Breast epithelium (tissue), 4 donors: Measurements from ENCODE around the gene SLC2A14. TPM values are rescaled to one million over a fixed set of nuclear protein-coding genes. Genes with fewer than 3 reads are reported as not detected.
A peak's percentile ranks its signal among the peaks of the same experiment; 100 is the strongest.
"Not testable (repeated sequence)": the region's sequence is repeated elsewhere in the genome, so short reads cannot be mapped to it uniquely, and the experiment has no call there.

Experiments
- DNase-seq, 2 donors: peaks; one replicate each; pipeline ENCODE4 v3.0.0-alpha.2; 2019; ENCODE audit warnings: low spot score in 2 of 2
- H3K27ac ChIP-seq, 2 donors: fragments of 200-600 bp; sonication (generic) in 1 of 2; one replicate each; pipeline ENCODE4 v1.5.1; 2016 to 2019; ENCODE audit warnings: mild to moderate bottlenecking in 1 of 2
- H3K27me3 ChIP-seq, 2 donors: fragments of 200-600 bp; sonication (generic) in 1 of 2; one replicate each; pipeline versions ENCODE4 v1.5.1 to v1.6.0; 2017 to 2019; ENCODE audit warnings: control low read depth in 1 of 2, mild to moderate bottlenecking in 1 of 2
- H3K36me3 ChIP-seq: fragments of 200-600 bp; one replicate; pipeline ENCODE4 v1.5.1; 2019
- H3K4me1 ChIP-seq, 2 donors: fragments of 200-600 bp; sonication (generic); one replicate each; pipeline ENCODE4 v1.5.1; 2016 to 2019; ENCODE audit warnings: control low read depth in 1 of 2
- H3K4me3 ChIP-seq, 3 donors: fragments of 200-600 bp; sonication (generic); 1 replicate in 2 of 3; 2 replicates in 1 of 3; pipeline ENCODE4 v1.5.1; 2016 to 2019; ENCODE audit warnings: mild to moderate bottlenecking in 3 of 3, moderate library complexity in 2 of 3
- H3K9me3 ChIP-seq, 2 donors: fragments of 200-600 bp; sonication (generic) in 1 of 2; one replicate each; pipeline ENCODE4 v1.5.1; 2016 to 2019; ENCODE audit warnings: control low read depth in 1 of 2
- POLR2A ChIP-seq: fragments of 450-650 bp; IDR thresholded peaks from one replicate; pipeline ENCODE4 v1.6.1; 2016; ENCODE audit warnings: antibody characterized with exemption, mild to moderate bottlenecking, moderate library complexity
- POLR2AphosphoS5 ChIP-seq, 3 donors: sonication (generic); formaldehyde crosslinking; IDR thresholded peaks; one replicate each; pipeline ENCODE4 v1.6.1; 2017; ENCODE audit warnings: antibody characterized with exemption in 3 of 3
- intact Hi-C: fragments of 100-400 bp; cut with DNase I; formaldehyde crosslinking; loops from one replicate; pipeline ENCODE4 v1.15.1; 2023; ENCODE audit warnings: low total_unique reads
- total RNA-seq, 3 donors: library from RNA; depleted of rRNA; stranded (reverse); fragments of >200 nt; gene quantifications; one replicate each; pipeline ENCODE4 v1.1.0, GENCODE V29; 2016
- TF ChIP-seq, protein P1 (sequence below), 3 donors: fragments of 450-650 bp; IDR thresholded peaks; one replicate each; pipeline ENCODE4 v1.5.1; 2016 to 2017; ENCODE audit warnings: antibody characterized with exemption in 3 of 3, mild to moderate bottlenecking in 3 of 3, moderate library complexity in 3 of 3

Gene SLC2A14
- total RNA-seq, 3 donors from 2014 or later, result 2.7 TPM; not detected in 2

DNA sequence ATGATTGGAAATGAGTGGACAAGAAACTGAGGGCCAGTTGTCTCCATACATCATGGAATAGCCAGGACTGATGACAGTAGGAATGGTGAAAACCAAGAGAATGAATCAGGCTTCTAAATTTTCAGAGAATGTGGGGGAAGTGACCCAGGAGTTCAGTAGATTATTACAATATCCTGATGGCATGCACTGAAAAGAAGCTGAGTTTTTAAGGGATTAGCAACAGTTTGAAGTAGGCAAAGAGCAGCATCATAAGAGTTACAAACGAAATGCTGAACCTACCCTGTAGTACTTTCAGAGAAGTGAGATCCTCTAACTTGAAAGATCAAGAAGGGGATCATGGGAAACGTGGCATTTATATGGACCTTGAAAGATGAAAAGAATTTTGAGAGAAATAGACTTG lies 13.2 kb downstream of the SLC2A14 start:
- no peak overlapping the region for H3K4me3 ChIP-seq
- no peaks in the 10 kb centered on the region for H3K9me3 ChIP-seq
- no peak for TF ChIP-seq POLR2A
- TF ChIP-seq POLR2AphosphoS5 (IDR thresholded peaks at IDR 0.05), result no peak
- TF ChIP-seq, protein P1, sequence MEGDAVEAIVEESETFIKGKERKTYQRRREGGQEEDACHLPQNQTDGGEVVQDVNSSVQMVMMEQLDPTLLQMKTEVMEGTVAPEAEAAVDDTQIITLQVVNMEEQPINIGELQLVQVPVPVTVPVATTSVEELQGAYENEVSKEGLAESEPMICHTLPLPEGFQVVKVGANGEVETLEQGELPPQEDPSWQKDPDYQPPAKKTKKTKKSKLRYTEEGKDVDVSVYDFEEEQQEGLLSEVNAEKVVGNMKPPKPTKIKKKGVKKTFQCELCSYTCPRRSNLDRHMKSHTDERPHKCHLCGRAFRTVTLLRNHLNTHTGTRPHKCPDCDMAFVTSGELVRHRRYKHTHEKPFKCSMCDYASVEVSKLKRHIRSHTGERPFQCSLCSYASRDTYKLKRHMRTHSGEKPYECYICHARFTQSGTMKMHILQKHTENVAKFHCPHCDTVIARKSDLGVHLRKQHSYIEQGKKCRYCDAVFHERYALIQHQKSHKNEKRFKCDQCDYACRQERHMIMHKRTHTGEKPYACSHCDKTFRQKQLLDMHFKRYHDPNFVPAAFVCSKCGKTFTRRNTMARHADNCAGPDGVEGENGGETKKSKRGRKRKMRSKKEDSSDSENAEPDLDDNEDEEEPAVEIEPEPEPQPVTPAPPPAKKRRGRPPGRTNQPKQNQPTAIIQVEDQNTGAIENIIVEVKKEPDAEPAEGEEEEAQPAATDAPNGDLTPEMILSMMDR (IDR thresholded peaks at IDR 0.05), result no peak
- intact Hi-C loops, result no loop called here
- DNase-seq, result no peak
- no peaks in the 10 kb centered on the region for H3K36me3 ChIP-seq
- peak overlapping the region in 1 of 2 donors; percentile 86 for H3K27ac ChIP-seq
- no peaks in the 10 kb centered on the region for H3K4me1 ChIP-seq
- H3K27me3 ChIP-seq, result no peaks in the 10 kb centered on the region

DNA sequence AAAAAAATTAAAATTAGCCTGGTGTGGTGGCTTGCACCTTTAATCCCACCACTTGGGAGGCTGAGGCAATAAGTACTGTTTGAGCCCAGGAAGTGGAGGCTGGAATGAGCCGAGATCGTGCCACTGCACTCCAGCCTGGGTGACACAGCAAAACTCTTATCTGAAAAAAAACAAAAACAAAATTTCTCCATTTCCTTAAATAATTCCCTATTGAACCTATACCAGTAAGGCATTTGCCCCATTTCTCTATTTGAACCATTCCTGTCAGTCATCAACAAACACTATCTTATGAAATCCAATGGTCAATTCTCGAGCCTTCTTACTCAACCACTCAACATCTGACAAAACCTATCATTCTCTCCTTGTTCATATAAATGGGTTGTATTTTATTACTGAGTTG lies 14.7 kb downstream of the SLC2A14 start:
- H3K36me3 ChIP-seq, result no peaks in the 10 kb centered on the region
- H3K27ac ChIP-seq, result no peak overlapping the region
- TF ChIP-seq POLR2A, result no peak
- no peak for TF ChIP-seq POLR2AphosphoS5 (IDR thresholded peaks at IDR 0.05)
- intact Hi-C loops, result no loop called here
- no peak for DNase-seq
- H3K9me3 ChIP-seq, result no peaks in the 10 kb centered on the region
- H3K4me3 ChIP-seq, result no peak overlapping the region
- no peaks in the 10 kb centered on the region for H3K27me3 ChIP-seq
- no peaks in the 10 kb centered on the region for H3K4me1 ChIP-seq

DNA sequence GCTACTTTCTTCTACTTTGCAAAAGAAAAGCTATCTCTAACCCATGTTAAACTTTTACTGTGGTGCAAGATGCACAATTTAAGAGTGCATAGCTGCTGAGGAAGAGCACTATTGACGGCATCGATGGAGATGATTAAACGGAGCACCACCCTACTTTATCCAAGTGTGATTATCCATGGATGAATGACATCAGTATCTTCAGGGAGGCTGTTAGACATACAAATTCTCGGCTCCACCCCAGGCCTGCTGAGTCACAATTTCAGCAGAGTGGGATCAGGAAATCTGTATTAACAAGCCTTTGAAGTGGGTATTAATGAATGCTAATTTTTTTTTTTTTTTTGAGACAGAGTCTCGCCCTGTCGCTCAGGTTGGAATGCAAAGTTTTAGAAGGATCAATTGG lies 16.2 kb downstream of the SLC2A14 start:
- no peaks in the 10 kb centered on the region for H3K27me3 ChIP-seq
- intact Hi-C loops, result no loop called here
- no peaks in the 10 kb centered on the region for H3K9me3 ChIP-seq
- no peaks in the 10 kb centered on the region for H3K36me3 ChIP-seq
- TF ChIP-seq POLR2AphosphoS5 (IDR thresholded peaks at IDR 0.05), result no peak
- TF ChIP-seq, protein P1 (IDR thresholded peaks at IDR 0.05), result no peak
- TF ChIP-seq POLR2A, result no peak
- H3K4me3 ChIP-seq, result no peak overlapping the region
- no peak for DNase-seq
- H3K27ac ChIP-seq, result no peak overlapping the region
- no peaks in the 10 kb centered on the region for H3K4me1 ChIP-seq

DNA sequence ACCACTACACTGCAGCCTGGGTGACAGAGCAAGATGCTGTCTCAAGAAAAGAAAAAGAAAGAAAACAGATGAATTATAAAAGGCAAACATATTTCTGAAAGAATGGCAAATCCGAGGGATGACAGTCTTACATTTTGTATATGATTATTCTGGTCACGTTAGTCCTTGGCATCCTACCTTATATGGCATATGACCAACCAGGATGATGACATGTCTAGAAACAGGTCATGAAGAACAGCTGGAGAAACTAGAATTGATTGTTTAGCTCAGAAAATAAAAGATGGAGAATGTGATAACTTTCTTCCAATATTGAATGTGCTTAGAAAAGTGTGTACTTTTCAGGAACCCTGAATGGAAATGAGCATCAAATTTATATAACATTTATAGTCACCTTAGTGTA lies 19.2 kb downstream of the SLC2A14 start:
- Histone ChIP-seq H3K9me3 (no peaks in the 10 kb centered on the region), H3K27me3 (no peaks in the 10 kb centered on the region), H3K36me3 (no peaks in the 10 kb centered on the region), H3K27ac (no peak overlapping the region), H3K4me1 (no peaks in the 10 kb centered on the region), H3K4me3 (no peak overlapping the region)
- intact Hi-C loops, result no loop called here
- TF ChIP-seq POLR2A (no peak), POLR2AphosphoS5 (IDR thresholded peaks at IDR 0.05) (no peak)
- TF ChIP-seq, protein P1 (IDR thresholded peaks at IDR 0.05), result no peak
- DNase-seq, result no peak

DNA sequence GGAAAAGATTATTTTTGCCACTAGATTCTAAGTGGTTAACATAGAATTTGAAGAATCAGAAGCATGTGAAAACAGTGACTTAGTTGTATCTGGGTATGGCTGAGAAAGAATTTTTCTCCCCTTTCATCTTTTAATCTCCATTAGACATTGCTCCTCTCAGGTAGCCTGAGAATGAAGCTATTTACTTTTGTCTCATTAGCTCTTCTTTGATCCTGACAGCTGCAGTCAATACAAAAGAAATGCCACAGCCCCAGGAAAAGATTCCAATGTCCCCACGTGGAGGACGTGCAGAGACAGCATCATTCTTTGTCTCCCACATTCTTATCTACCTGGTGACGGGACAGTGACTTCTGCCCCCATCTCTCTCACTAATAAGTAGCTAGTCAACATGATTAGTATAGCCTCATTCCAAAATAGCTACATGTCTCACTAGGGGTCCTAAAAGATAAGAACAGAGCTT lies 21.1 kb downstream of the SLC2A14 start:
- H3K36me3 ChIP-seq, DNase-seq, H3K4me1 ChIP-seq, H3K9me3 ChIP-seq, H3K4me3 ChIP-seq, H3K27me3 ChIP-seq, H3K27ac ChIP-seq, intact Hi-C loops: not testable (repeated sequence)

DNA sequence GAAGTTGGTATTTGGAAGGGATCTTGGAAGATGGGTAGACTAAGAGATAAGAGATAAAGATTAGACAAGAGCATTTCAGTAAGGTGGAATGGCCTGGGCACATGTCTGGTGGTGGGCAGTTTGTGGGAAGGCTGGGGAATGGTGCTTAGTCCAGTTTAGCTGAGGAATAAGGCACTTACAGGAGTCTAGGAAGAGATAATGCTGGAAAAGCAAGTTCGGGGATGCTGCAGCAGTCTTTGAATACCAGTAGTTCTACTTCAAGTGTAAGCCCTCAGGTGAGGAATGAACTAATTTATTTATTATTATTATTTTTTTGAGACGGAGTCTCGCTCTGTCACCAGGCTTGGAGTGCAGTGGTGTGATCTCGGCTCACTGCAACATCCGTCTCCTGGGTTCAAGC lies 22.6 kb downstream of the SLC2A14 start:
- H3K27ac ChIP-seq, H3K36me3 ChIP-seq, H3K27me3 ChIP-seq, H3K9me3 ChIP-seq, DNase-seq, H3K4me3 ChIP-seq, H3K4me1 ChIP-seq, intact Hi-C loops: not testable (repeated sequence)

DNA sequence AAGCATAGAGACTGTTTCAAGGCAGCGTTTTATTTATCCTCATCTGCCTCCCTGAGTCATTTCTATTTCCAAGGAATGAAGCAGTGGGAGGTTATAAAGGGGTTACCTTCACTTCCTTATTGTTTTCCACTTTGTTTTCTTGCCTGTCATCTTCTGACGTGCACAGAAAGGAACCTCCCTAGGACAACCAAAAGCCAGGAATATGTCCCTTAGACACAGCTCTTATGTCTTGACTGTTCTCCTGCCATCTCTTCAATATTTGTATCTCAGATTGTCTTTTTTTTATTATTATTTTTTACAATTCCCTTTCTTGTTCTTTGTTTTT lies 24.7 kb downstream of the SLC2A14 start:
- DNase-seq, H3K4me1 ChIP-seq, H3K9me3 ChIP-seq, intact Hi-C loops, H3K27ac ChIP-seq, H3K36me3 ChIP-seq, H3K4me3 ChIP-seq, H3K27me3 ChIP-seq: not testable (repeated sequence)

DNA sequence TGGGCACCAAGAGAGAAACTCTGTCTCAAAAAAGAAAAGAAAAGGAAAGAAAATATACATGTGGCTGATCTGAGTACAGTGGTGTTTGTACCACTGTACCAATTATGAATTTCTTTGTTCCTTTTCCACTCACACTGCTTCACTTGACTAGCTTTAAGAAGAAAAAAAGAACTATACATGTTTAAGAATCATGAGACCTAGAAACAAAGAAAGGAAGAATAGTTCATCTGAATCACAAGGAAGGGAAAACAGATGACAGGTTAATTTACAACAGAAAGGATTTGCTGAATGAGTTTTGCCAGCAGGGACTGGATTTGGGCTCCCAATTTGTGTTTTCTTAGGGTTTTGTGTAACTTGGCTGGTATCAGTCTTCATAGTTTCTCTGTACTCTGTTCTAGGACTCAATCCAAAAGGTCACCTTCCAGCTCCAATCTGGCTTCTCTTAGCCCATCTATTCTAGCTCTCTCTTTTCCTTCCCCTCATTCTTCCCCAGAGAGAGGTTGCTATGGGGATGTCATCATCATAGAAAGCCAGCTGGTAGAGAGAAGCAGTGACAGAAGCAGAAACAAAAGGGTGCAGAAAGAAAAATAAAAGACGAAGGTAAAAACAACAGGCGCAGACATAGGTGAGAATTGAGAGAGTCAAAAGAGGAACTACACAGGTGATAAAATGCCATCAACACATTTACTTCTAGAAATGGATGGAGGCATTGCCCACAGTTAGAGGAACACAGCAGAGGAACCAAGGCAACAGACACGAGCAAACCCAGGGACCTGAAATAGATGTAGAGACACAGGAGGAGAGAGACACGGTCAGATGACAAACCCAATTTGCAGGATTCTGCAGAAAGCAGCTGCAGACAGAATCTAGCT lies 25.3 kb downstream of the SLC2A14 start:
- DNase-seq, H3K27me3 ChIP-seq, H3K4me1 ChIP-seq, H3K9me3 ChIP-seq, intact Hi-C loops, H3K36me3 ChIP-seq, H3K4me3 ChIP-seq, H3K27ac ChIP-seq: not testable (repeated sequence)
